Measurements from ENCODE around the gene ACTR3C. TPM values are rescaled to one million over a fixed set of nuclear protein-coding genes. Genes with fewer than 3 reads are reported as not detected.

Gene ACTR3C
- polyA plus RNA-seq, 3 donors = 0.55 to 1.9 (median 1.7) TPM

- Histone ChIP-seq H3K27ac (ENCODE audit: low read depth in 1 of 2, low read length in 2 of 2) (no peak overlapping the region), H3K4me1 (ENCODE audit: control insufficient read depth in 1 of 2, insufficient read depth in 2 of 2, low read length in 2 of 2) (peaks cover 6 to 12% of the 10 kb centered on the region in 2 donors), H2AFZ (ENCODE audit: insufficient read depth, low read depth, low read length, poor library complexity, severe bottlenecking) (no peak overlapping the region), H3K4me3 (replicated peaks in 1 of 3; ENCODE audit: low read depth in 2 of 3, low read length in 3 of 3) (no peak overlapping the region), H3K36me3 (replicated peaks in 1 of 2; ENCODE audit: control insufficient read depth in 1 of 2, insufficient read depth in 2 of 2, low read length in 2 of 2) (no peaks in the 10 kb centered on the region), H4K20me1 (ENCODE audit: insufficient read depth, low read length) (no peaks in the 10 kb centered on the region), H3K9me3 (replicated peaks in 1 of 2; ENCODE audit: control insufficient read depth in 1 of 2, insufficient read depth in 1 of 2, low read length in 2 of 2) (peaks cover 10 to 22% of the 10 kb centered on the region in 2 donors), H3K27me3 (ENCODE audit: control insufficient read depth in 2 of 2, insufficient read depth in 2 of 2, low read length in 2 of 2) (peaks cover 27 to 42% of the 10 kb centered on the region in 2 donors), H3K9ac (ENCODE audit: insufficient read depth, low read length, poor library complexity, severe bottlenecking) (no peak overlapping the region), H3K79me2 (ENCODE audit: insufficient read depth, low read length) (no peaks in the 10 kb centered on the region), H3K4me2 (replicated peaks; ENCODE audit: extremely low read depth, low read length, poor library complexity, severe bottlenecking) (no peak overlapping the region)
- intact Hi-C loops (cut with micrococcal nuclease) = loop anchor here in 1 of 2 donors (10.0 kb wide), 1 partner anchor 53 kb away; no protein-coding TSS in a partner anchor
- Mint-ChIP-seq H3K9me3 (peaks cover 0 to 33% (median 15%) of the 10 kb centered on the region in 7 donors), H3K4me1 (peaks cover 14% of the 10 kb centered on the region), H3K27me3 (ENCODE audit: low read depth in 3 of 3) (peaks cover 40 to 58% (median 44%) of the 10 kb centered on the region in 3 donors), H3K4me3 (peak overlapping the region in 1 of 2 donors; percentile 77), H3K36me3 (peaks cover 5 to 8% of the 10 kb centered on the region in 2 donors), H3K27ac (no peak overlapping the region)
- no peak for TF ChIP-seq CTCF (IDR thresholded peaks at IDR 0.05)
- 95% methylated on average over 7 of the region's 9 CpGs for WGBS (ENCODE audit: insufficient coverage)
- DNase-seq = no peak
Observed at GRCh38 chr7:150342121-150342408, 18.7 kb upstream of the ACTR3C start.

GRCh38 chr7:150341263-150342120 is 18.1 kb upstream of the ACTR3C start, which contains the start of gene RARRES2:
TSS of gene RARRES2 (minus strand) at chr7:150341629. CDS start at chr7:150340609, 1,020 bp downstream.
- Mint-ChIP-seq H3K4me1 (peaks cover 14% of the 10 kb centered on the region), H3K36me3 (peaks cover 5 to 8% of the 10 kb centered on the region in 2 donors), H3K27ac (no peak within 1 kb of the TSS), H3K4me3 (peak within 1 kb of the TSS; percentile 43 to 81), H3K9me3 (peaks cover 0 to 33% (median 15%) of the 10 kb centered on the region in 7 donors), H3K27me3 (ENCODE audit: low read depth in 3 of 3) (peaks cover 40 to 58% (median 44%) of the 10 kb centered on the region in 3 donors)
- DNase-seq = no peak
- Histone ChIP-seq H2AFZ (ENCODE audit: insufficient read depth, low read depth, low read length, poor library complexity, severe bottlenecking) (no peak within 1 kb of the TSS), H3K36me3 (replicated peaks in 1 of 2; ENCODE audit: control insufficient read depth in 1 of 2, insufficient read depth in 2 of 2, low read length in 2 of 2) (no peaks in the 10 kb centered on the region), H3K27me3 (ENCODE audit: control insufficient read depth in 2 of 2, insufficient read depth in 2 of 2, low read length in 2 of 2) (peaks cover 27 to 42% of the 10 kb centered on the region in 2 donors), H3K4me3 (replicated peaks in 1 of 3; ENCODE audit: low read depth in 2 of 3, low read length in 3 of 3) (no peak within 1 kb of the TSS), H3K27ac (ENCODE audit: low read depth in 1 of 2, low read length in 2 of 2) (no peak within 1 kb of the TSS), H3K79me2 (ENCODE audit: insufficient read depth, low read length) (no peaks in the 10 kb centered on the region), H3K9me3 (replicated peaks in 1 of 2; ENCODE audit: control insufficient read depth in 1 of 2, insufficient read depth in 1 of 2, low read length in 2 of 2) (peaks cover 10 to 22% of the 10 kb centered on the region in 2 donors), H3K4me1 (ENCODE audit: control insufficient read depth in 1 of 2, insufficient read depth in 2 of 2, low read length in 2 of 2) (peaks cover 6 to 12% of the 10 kb centered on the region in 2 donors), H4K20me1 (ENCODE audit: insufficient read depth, low read length) (no peaks in the 10 kb centered on the region), H3K4me2 (replicated peaks; ENCODE audit: extremely low read depth, low read length, poor library complexity, severe bottlenecking) (no peak within 1 kb of the TSS), H3K9ac (ENCODE audit: insufficient read depth, low read length, poor library complexity, severe bottlenecking) (no peak within 1 kb of the TSS)
- WGBS (ENCODE audit: insufficient coverage) = 39% methylated on average over 43 of the region's 49 CpGs
- intact Hi-C loops (cut with micrococcal nuclease) = loop anchor here in 1 of 2 donors (10.0 kb wide), 1 partner anchor 53 kb away; no protein-coding TSS in a partner anchor
- no peak for TF ChIP-seq CTCF (IDR thresholded peaks at IDR 0.05)

Measured in CD14-positive monocyte (primary cell).